SK-N-MC (cell line): ENCODE data around the gene WDR7.

Experiments used
- EZH2 ChIP-seq: fragments of 200-600 bp; sonication (generic); IDR thresholded peaks from one replicate; pipeline ENCODE4 v1.6.1; 2017; ENCODE audit warnings: antibody characterized with exemption
- POLR2AphosphoS5 ChIP-seq: IDR thresholded peaks from 2 replicates; pipeline ENCODE4 v1.6.1; 2012; ENCODE audit warnings: mild to moderate bottlenecking, low read depth, low read length, borderline replicate concordance

- TF ChIP-seq POLR2AphosphoS5 (no peak), EZH2 (no peak)
These were observed 246.0 kb downstream of the WDR7 start for GRCh38 chr18:56897122-56897521.
